ENCODE results near the gene ECT2L.

Gene ECT2L

DNA sequence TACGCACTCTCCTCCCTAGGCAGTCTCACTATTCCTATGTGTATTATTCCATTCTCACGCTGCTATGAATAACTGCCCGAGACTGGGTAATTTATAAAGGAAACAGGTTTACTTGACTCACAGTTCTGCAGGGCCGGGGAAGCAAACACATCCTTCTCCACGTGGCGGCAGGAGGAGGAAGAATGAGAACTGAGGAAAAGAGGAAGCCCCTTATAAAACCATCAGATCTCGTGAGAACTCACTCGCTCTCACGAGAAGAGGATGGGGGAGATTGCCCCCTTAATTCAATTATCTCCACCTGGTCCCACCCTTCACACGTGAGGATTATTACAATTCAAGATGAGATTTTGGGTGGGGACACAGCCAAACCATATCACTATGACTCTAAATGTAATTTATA, 61.9 kb downstream of the ECT2L start:
- no peak for DNase-seq (ENCODE audit: low spot score)

DNA sequence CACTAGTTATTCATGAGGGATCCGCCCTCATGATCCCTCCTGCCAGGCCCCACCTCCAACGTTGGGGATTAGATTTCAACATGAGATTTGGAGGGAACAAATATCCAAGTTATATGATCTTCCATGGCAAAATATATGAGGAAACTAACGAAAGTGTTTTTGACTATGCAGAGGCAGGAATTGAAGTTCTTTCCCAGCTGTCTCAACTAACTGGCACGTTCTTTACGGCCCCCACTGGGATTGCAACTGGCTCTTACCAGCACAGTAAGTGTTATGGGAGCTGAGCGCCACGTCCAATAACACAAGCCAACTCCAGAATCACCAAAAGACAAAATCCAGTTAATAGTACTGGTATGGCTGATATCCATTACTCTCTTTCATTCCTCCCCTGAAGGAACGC, 66.6 kb downstream of the ECT2L start:
- DNase-seq (ENCODE audit: low spot score), result no peak

DNA sequence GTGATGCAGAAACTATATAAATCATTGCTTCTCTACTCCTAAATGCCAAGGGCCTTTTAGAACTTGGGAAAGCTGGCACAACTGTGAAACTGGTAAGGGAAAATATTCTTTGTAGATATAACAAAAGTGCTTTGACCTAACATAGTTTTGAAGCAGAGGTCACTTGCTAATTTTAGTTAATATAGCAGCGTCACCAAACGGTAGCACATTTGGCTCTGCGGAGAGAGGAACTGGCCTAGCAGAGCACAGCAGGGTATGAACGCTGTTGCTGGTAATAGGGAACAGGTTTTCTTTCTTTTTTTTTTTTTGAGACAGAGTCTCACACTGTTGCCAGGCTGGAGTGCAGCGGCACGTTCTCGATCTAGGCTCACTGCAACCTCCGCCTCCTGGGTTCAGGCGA, 67.4 kb downstream of the ECT2L start:
- DNase-seq (ENCODE audit: low spot score), result no peak

DNA sequence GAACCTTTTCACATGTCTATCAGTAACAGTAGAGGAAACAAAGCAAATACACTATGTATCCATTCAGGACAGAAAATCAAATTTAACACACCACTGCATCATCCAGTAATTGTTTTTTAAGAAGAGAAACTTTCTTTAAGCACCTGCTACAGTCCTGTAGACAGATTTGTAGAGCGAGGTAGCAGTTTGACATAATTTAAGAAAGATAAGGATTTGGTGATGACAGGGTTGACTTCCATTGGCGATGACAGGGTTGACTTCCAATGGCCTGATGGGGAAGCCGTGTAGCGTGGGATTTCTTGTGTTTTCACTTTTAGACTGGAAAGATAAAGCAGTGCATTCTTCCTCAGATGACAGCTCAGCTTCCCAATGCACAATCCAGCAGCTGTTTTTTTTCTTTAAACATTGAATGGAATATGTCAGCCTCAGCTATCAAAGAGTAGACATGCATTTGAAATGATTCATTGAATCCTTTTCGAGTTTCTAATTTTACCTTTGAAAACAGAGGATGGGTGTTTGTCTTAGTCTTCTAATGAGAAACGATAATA, 68.5 kb downstream of the ECT2L start:
- no peak for DNase-seq (ENCODE audit: low spot score)

DNA sequence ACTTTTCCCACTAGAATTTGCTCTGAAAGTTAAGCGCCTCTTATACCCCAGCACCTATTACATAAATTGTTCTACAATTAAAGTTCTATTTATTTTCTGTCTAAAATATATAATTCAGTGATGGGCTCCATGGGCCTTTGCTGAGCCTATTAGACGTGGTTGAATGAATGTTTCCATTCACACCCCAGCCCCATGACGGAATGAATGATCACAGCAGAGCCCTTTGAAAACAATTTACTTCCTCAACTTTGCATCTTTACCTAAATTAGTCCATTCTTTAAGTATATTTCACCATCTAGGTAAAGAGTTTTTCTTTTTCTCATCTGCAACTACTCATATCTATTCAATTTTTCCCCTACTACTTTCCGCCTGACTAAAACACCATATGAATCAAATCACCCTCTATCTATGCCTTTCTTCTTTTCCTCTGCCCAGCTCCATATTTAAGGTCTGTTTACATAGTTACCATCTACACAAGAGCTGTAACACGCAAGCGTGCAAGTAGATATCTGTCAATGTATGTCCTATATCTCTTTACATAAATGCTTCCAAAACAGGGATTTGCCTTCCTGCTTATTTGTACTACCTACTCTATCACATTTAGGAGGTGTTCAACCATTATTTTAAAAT, 69.7 kb downstream of the ECT2L start:
- DNase-seq (ENCODE audit: low spot score), result no peak

DNA sequence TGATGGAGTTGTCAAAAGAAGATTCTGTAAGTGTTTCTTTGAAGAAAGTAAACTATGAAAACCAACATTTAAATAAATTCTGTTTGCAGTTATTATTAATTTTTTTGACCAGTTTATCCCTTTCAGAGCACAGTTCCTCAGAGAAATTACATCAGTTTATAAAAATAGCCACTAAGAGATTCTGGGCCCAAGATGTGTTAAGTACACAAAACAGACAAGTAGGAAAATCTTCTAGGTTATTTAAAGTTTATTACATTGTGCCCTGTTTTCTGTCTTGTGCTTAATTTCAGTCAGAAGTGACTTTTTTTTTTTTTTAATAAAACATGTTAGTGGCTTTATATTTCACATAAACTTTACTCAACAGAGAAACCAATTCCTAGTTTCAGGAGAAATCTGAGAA, 72.3 kb downstream of the ECT2L start:
- DNase-seq (ENCODE audit: low spot score), result no peak

DNA sequence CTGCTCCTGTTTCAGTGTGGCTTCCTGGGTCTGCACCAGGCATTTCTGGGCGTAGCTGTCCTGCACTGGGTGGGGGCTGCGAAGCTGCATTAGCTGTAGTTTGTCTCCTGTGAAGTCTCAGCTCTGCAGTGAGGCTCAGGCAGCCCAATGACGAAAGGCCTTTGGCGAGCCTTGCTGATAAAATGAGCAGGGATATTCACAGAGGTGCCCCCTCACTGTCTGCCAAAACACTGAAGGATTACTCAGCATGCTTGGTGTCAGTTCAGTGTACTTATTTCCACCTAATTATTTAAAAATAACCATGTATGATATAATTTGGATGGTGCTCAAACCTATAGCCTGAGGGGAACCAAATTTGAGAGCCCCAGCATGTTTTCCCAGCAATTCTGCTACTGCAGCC, 73.5 kb downstream of the ECT2L start:
- no peak for DNase-seq (ENCODE audit: low spot score)

DNA sequence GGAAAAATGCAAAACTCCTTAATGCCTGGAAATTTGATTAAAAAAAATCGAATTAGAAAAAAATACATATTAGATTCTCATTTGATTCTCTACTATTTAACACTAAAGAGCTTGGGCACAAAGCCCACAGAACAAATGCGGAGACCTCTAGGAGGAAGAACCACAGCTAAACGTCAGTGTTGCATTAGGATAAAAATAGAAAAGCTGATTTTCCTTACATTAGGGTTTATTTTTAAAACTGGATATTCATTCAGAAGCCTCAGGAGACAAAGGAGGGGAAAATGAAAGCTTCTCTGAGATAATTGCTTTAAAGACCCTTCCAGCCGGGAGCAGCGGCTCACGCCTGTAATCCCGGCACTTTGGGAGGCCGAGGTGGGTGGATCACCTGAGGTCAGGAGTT, 77.3 kb downstream of the ECT2L start:
- DNase-seq (ENCODE audit: low spot score), result no peak

DNA sequence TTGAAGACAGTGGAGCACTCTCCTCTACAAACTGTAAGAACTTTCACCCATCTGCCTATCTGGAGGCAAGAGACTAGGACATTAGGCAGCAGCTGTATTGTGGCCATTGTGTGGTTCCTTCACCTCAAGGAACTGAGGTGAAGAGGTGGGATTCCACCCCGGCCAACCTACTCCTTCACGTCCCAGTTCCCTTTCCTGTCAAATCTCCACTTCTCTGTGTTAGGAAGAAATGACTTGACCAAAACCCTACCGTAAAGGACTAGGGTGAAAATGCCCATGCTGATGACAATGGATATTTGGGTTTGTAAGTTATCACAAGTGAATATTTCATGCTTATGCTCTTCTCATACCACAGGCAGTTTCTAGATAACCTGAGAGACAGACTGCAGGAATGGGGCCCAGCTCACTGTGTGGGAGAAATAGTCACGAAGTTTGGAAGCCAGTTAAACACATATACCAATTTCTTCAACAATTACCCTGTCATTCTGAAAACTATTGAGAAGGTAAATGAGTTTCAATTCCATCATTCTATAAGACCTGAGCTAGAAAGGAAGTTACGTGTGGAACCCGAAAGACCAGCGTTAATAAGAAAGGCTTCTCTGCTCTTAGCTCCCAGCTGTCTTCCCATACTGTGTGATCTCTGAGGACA, 86.6 kb downstream of the ECT2L start:
- DNase-seq (ENCODE audit: low spot score), result no peak

DNA sequence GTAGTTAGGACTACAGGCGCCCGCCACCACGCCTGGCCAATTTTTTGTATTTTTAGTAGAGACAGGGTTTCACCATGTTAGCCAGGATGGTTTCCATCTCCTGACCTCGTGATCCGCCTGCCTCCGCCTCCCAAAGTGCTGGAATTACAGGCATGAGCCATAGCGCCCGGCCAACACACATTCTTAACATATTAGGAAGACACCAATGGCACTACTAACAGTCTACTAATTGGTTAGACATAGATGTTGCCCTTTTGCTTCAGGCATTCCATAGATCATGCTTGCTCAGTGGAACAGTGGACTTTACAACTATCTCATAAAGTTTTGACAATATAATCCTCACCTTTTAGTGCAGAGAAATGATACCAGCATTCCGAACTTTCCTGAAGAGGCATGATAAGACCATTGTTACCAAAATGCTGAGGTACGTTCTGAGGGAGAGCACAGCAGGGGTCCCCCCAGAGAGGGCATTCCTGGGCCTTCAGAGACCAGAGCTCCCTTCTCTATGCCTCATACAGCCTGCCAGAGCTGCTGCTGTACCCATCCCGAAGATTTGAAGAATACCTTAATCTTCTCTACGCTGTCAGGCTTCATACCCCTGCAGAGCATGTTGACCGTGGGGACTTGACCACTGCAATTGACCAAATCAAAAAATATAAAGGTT, 89.4 kb downstream of the ECT2L start:
- DNase-seq (ENCODE audit: low spot score), result no peak

DNA sequence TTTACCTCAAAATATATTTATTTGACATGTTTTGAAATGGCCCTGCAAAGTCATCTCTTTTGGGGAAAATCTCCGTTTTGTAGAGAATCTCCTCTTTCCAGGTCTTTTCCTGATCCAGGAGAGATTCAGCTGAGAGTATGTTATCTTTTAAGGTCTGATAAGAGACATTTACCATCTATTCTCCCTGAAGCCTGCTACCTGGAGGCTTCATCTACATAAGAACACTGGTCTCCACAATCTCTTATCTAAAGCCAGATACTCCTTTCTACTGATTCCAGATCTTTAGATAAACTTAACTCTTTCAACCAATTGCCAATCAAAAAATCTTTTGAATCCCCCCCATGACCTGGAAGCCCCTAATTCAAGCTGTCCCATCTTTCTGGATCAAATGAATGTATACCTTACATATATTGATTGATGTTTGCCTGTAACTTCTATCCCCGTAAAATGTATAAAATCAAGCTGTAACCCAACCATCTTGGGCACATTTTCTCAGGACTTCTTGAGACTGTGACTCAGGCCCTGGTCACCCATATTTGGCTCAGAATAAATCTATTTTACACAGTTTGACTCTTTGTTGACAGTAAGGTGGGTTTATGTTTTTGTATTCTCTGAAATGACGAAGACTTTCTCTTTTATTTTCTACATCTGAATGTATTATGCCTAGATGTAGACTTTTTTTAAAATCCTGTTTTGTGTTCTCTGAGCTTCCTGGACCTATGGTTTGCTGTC, 95.5 kb downstream of the ECT2L start:
- no peak for DNase-seq (ENCODE audit: low spot score)

DNA sequence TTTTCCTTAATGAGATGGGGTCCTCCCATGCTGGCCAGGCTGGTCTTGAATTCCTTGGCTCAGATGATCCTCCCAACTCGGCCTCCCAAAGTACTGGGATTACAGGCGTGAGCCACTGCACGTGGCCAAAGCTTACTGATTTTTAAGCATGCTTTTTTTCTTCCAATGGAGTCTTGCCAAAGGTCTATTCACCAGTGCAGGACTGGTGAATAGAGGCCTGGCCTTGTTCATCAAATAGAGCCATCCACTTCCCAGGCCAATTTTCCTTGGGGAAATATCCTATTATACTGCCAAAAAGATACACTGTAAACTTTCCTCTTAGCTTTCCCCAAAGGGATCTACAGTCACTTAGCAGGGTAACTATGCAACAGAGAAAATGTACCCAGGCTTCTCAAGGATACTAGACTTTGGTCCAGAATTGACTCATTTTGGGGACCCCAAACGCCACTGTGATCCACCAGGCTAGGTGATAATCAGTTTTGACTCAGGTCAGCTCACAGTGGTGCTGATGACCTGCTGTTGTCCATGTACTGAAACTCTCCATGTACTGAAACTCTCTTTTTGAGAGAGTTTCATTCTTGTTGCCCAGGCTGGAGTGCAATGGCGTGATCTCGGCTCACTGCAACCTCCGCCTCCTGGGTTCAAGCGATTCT, 100.3 kb downstream of the ECT2L start:
- DNase-seq (ENCODE audit: low spot score), result no peak

DNA sequence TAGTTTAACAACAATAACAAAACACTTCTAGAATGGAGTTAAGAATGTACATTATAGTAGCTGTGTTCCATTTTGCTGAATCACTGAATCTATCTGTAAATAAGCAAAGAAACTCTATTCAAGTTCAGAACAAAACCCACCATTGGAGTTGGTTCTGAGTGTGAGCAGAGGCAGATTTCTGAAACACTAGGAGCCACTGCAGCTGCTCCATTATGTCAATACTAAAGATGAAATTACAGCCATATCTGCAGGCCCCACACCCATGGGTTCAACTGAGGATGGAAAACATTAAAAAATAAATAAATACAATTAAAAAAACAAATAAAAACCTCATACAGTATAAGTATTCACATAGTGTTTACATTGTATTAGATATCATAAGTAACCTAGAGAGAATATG, 101.1 kb downstream of the ECT2L start:
- DNase-seq (ENCODE audit: low spot score), result no peak

DNA sequence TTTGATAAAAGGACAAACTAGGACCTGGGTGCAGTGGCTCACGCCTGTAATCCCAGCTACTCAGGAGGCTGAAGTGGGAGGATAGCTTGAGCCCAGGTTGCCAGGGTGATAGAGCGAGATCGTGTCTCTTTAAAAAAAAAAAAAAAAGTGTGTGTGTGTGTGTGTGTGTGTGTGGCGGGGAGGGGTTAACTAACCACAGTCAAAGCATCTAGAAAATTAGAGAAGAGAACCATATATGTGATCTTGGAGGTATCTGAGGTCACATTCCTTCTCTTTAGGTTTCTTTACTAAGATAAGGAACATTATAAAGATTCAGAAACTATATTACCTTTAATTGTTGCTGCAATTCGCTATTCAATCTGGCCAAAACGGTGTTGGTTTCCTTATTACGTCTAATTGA, 111.3 kb downstream of the ECT2L start:
- no peak for DNase-seq (ENCODE audit: low spot score)

DNA sequence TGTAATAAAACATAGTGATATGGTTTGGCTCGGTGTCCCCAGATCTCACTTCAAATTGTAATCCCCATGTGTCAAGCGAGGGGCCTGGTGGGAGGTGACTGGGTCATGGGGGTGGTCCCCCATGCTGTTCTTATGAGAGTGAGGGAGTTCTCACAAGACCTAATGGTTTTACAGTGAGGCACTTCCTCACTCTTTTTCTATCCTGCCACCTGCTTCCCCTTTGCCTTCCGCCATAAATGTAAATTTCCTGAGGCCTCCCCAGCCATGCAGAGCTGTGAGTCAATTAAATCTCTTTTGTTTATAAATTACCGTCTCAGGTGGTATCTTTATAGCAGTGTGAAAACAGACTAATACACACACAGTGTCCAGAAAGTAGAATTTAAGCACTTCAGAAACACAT, 113.6 kb downstream of the ECT2L start:
- no peak for DNase-seq (ENCODE audit: low spot score)

DNA sequence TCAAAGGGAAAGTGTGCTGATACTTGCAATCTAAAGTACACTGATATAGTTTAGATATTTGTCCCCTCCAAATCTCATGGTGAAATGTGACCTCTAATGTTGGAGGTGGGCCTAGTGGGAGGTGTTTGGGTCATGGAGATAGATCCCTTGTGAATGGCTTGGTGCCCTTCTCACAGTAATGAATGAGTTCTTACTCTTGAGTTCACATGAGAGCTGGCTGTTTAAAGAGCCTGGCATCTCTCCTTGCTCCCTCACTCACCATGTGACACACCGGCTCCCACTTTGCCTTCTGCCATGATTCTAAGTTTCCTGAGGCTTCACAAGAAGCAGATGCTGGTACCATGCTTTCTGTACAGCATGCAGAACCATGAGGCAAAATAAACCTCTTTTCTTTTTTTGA, 114.1 kb downstream of the ECT2L start:
- DNase-seq (ENCODE audit: low spot score), result no peak

DNA sequence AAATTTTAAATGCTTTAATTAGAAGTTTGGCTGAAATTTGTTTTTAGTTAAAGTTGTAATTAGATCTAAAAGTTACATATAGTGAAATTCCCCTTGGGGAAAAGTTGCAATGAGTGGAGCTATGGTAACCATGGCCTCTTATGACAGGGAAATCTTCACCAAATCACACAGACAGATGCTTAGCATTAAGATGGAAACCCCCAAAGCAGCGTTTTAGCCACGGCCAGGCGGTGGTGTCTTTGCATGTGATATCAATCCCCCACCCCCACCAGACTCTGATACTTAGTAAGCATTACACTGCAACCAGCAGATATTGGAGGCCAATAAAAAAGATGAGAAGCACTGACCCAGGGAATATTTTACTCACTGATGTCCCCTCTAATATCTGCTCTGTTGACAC, 116.4 kb downstream of the ECT2L start:
- DNase-seq (ENCODE audit: low spot score), result no peak

DNA sequence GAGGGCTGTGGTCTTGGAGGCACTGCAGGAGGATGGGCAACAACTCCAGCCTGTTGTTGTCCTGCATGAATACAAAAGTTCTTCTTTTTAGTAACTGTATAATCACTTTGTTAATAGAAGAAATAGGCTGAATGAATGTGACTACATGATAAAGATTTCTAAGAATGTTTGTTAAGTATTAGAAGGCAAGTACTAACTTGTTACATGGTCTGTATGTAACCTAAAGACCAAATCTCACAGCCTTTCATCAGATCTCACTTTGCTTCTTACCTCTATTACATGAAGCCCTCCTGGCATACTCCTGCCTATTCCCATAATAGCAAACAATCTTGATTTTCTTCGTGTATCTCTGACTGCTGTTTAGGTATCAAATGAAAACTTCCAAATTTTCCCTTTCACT, 118.8 kb downstream of the ECT2L start:
- no peak for DNase-seq (ENCODE audit: low spot score)

DNA sequence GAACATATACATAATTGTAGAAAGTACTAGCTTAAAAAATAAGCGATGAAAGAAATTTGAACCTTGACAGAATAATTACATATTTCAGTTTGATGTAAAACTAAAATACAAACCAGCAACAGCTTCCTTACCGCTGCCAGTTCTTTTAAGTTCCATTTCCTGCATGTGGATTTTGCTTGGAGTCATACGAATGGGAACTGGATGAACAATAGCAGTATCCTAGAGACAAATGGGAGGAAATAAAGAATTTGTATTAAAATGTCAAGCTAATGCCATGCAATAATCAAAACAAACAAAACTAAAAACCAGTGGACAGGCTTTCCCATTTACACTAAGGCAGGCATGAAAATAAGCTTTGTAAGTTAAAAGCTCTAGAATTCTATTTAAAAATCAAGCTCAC, 125.0 kb downstream of the ECT2L start:
- DNase-seq (ENCODE audit: low spot score), result no peak

DNA sequence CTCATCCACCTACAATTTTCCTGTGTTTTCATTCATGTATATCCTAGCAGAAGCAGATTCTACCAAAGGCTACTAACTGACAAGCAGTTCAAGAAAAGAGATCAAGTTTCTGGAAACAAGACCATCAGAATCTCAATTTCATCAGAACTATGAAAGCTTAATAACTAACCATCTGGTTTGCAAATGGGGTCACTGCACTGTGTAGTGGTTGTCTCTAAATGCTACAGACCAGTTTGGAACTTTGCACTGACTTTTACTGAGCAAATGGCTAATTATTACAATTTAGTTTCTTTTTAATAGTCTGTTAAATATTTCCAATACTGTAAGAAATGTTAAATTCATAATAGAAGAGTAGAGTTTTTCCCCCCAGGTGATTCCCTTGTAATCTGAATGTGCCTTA, 127.7 kb downstream of the ECT2L start:
- DNase-seq (ENCODE audit: low spot score), result no peak

DNA sequence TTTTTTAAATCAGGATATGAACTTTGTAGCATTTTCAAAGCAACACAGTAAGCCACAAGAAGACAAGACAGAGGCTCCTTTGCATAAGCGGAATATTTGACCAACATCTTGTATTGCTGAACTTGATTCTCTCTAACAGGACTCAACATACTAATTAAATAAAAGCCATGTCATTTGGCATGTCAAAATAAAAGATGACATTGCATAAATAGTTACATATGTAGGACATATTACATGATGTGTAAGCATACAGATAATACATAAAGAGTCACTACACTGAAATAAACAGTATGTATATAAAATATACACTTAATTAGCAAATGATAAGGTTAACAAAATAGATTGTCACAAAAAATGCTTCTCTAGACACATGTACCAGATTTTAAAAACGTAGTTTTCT, 129.9 kb downstream of the ECT2L start:
- DNase-seq (ENCODE audit: low spot score), result no peak

DNA sequence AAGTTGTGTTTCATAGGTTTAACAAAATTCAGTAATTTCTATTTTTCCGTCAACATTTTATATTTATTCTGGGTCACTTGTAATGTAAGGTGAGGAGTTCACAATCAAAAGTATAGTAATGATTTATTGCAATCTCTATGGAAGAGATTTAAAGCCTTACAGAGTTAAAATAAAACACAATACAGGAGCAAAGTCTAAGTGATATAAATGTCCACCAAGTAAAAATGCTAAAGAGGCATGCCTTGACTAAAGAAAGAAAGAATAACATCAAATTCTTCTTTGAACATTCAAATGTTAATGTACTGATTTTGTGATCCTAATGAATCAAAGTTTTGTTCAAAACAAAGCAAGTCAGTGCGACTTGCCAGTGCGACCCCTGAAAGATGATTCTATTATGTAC, 130.7 kb downstream of the ECT2L start:
- DNase-seq (ENCODE audit: low spot score), result no peak

Data from GM03348 (cell line).